GM20000 (cell line): ENCODE results near the gene AKAP10.

Experiments
- DNase-seq: peaks from one replicate; pipeline ENCODE4 v3.0.0; 2012; ENCODE audit warnings: low spot score
- CTCF ChIP-seq: IDR thresholded peaks from 2 replicates; pipeline ENCODE4 v1.5.1; 2012; ENCODE audit warnings: mild to moderate bottlenecking, control low read depth; ENCODE audit errors: extremely low read depth, missing control alignments

The AKAP10 gene

GRCh38 chr17:19886116-19886515, 91.5 kb downstream of the AKAP10 start:
- TF ChIP-seq CTCF, result no peak
- DNase-seq, result no peak

GRCh38 chr17:19883537-19884215, 94.0 kb downstream of the AKAP10 start:
- no peak for TF ChIP-seq CTCF
- no peak for DNase-seq

- no peak for DNase-seq
- TF ChIP-seq CTCF, result no peak
Measured at GRCh38 chr17:19880393-19880792, 97.2 kb downstream of the AKAP10 start.

- TF ChIP-seq CTCF, result no peak
- no peak for DNase-seq
Measured at GRCh38 chr17:19877364-19877945, 100.2 kb downstream of the AKAP10 start.

- no peak for DNase-seq
- TF ChIP-seq CTCF, result no peak
Measured at GRCh38 chr17:19876529-19877161, 101.0 kb downstream of the AKAP10 start.

- DNase-seq, result no peak
- TF ChIP-seq CTCF, result no peak
Measured at GRCh38 chr17:19874256-19874655, 103.4 kb downstream of the AKAP10 start.

- no peak for TF ChIP-seq CTCF
- no peak for DNase-seq
Measured at GRCh38 chr17:19873346-19873745, 104.3 kb downstream of the AKAP10 start.
